SK-N-MC (cell line): ENCODE results near the gene SPRING1.
"Not testable (repeated sequence)": the region's sequence is repeated elsewhere in the genome, so short reads cannot be mapped to it uniquely, and the experiment has no call there.

Experiments used
- EZH2 ChIP-seq: fragments of 200-600 bp; sonication (generic); IDR thresholded peaks from one replicate; pipeline ENCODE4 v1.6.1; 2017; ENCODE audit warnings: antibody characterized with exemption
- FOXP2 ChIP-seq: optimal IDR thresholded peaks from 2 replicates; pipeline ENCODE3; 2011; ENCODE audit warnings: mild to moderate bottlenecking, moderate library complexity; ENCODE audit not compliant: insufficient read depth; ENCODE audit errors: extremely low read length, control extremely low read depth

DNA sequence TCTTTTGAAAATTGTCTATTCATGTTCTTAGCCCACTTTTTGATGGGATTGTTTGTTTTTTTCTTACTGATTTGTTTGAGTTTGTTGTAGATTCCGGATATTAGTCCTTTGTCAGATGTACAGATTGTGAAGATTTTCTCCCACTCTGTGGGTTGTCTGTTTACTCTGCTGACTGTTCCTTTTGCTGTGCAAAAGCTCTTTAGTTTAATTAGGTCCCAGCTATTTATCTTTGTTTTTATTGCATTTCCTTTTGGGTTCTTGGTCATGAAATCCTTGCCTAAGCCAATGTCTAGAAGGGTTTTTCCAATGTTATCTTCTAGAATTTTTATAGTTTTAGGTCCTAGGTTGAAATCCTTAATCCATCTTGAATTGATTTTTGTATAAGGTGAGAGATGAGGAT is 16.9 kb upstream of the SPRING1 start:
- TF ChIP-seq EZH2, FOXP2: not testable (repeated sequence)
